ENCODE data around the gene PROB1.
A peak's percentile ranks its signal among the peaks of the same experiment; 100 is the strongest.
"Not testable (repeated sequence)": the region's sequence is repeated elsewhere in the genome, so short reads cannot be mapped to it uniquely, and the experiment has no call there.

The PROB1 gene

GRCh38 chr5:139391570-139392323 is 3.2 kb downstream of the PROB1 start:
- no peak for DNase-seq

DNA sequence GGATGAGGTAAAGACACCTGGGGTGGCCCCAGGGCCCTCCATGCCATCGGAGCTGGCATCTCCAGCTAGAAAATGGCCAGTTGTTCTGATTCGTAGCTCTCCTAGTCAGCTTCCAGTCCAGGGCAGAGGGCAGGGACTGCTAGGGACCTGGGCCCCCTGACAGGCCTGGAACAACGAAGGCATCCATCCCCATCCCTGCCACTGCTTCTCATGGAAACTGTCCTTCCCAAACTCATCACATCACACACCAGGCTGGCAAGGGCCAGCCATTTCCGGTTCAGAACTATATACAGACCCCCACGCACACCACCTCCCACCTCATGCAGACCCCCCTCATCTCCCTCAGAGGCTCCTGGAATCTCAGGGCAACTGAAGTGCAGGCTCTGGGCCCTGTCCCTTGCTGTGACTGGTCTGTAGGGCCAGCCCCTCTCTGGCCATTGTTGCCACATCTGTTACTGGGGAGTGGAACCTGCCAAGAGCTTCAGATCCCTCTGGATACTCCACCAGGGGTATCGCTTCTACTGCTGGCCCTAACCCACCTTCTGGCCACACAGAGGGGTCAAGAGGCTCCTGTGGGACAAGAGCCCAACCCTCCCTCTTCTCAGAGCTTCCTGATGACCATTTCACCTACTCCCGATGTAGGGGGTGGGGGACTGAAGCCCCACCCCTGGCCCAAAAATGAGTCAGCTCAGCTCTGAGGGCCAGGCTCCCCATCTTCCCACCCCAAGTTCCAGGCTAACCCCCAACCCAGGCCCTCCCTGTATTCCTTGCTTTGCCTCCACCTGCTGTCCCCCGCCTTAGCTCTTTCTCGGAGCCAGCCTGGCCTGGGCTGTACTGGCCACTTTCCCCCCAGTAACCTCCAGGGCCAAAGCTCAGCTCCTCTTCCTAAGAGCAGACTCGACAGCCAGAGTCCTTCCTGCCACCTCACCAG is 4.0 kb downstream of the PROB1 start:
- DNase-seq: no peak

- no peak for DNase-seq
Observed at GRCh38 chr5:139389701-139390638, 4.9 kb downstream of the PROB1 start, which contains the start of gene MZB1. MZB1 (minus strand) TSS chr5:139389913; CDS start chr5:139389856, 57 bp downstream.

DNA sequence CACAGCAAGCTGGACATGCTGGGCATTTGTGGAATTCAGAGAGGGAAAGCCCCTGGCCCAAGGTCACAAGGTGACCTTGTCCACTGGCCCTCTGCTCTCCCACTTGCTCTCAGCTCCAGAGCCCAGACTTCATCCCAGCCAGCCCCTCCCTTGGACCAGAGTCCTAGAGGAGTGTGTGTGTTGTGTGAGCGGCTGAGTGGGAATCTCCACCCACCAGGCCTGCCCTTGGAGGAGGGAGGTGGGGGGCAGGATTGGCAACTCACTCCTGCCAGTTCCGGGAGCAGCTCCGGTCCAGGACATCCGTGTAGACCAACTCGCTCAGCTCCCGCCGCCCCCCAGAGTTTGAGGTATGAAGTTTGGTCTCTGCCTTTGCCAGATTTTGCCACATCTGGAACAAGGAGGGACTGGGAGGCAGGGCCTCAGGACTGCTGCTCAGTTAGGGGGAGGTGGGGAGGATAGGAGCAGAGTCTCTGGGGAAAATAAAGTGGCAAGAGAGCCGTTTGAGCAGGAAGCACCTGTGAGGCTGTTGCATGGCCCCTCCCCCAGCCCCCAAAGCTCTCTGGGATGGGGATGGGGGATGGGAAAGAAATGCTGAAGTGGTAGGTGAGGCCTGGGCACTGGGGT is 6.6 kb downstream of the PROB1 start:
- DNase-seq: no peak

DNA sequence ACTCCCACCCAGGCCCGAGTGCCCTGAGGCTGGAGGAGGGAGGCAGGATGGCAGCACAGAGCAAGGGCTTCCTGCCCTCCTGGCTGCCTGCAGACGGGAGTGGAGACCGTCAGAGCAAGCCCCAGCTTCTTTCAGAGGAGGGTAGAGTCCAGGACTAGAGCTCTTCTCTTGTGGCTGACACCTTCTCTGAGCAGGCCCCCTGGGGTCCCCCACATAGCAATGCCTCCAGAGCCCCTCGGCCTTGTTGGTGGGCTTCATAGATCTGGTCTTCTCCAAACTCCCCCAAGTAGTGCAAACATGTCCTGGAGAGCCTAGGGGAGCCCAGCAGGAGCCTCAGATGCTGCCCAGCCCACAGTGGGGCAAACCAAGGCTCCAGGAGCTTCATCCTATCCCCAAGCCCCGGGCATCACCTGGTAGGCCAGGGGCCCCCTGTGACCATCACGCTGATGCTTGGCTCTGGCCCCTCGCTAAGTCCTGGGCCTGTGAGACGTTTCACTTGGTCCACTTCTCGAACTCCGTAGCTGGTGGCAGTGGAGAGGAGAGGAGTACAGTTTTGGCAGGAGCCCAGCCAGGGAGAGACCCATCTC is 7.2 kb downstream of the PROB1 start:
- no peak for DNase-seq

DNA sequence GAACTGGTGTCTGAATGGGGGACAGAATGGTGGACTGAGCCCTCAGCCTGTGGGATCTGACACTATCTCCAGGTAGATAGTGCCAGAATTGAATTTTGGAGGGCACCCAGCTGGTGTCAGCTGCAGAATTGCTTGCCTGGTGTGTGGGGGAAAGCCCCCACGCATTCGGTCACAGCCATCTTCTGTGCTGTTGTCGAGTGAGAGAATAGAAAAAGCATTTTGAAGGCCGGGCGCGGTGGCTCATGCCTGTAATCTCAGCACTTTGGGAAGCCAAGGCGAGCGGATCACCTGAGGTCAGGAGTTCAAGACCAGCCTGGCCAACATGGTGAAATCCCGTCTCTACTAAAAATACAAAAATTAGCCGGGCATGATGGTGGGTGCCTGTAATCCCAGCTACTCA is 7.9 kb downstream of the PROB1 start:
- DNase-seq: not testable (repeated sequence)

- no peak for DNase-seq
Observed at GRCh38 chr5:139386050-139386438, 8.9 kb downstream of the PROB1 start.

GRCh38 chr5:139385061-139386049 is 9.5 kb downstream of the PROB1 start:
- DNase-seq: no peak

GRCh38 chr5:139384591-139385051 is 10.3 kb downstream of the PROB1 start:
- DNase-seq: no peak

DNA sequence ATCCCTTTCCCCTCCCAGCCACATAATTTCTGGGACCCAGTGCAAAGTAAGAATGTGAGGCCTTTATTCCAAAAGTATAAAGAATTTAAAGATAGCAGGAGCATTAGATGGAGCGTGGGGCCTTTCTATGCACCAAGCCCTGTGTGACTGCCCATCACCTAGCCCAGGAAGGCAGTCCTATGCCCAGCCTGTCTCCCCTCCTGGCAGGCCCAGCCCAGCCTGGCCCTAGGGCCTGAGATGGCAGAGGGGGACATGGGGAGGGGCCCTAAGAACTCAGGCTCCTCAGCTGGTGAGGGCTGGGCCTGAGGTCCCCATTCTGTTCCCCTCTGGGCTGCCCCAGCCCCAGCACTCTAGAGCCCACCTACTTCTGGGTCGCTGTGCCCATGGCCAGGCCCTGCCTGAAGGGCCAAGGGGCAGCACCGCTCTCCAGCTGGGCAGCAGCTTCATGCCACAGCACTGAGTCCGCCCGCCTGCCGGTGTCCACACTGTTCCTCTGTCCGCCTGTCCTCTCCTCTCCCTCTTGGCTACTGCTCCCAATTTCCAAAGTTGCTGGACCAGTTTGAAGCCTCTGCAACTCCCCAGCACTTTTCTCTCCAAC is 10.8 kb downstream of the PROB1 start:
- DNase-seq: no peak

GRCh38 chr5:139383275-139383992 is 11.5 kb downstream of the PROB1 start, which contains the start of gene SLC23A1:
SLC23A1 (minus strand) TSS chr5:139383297; CDS start chr5:139383253, 44 bp downstream.
- peak; percentile 35 for DNase-seq

DNA sequence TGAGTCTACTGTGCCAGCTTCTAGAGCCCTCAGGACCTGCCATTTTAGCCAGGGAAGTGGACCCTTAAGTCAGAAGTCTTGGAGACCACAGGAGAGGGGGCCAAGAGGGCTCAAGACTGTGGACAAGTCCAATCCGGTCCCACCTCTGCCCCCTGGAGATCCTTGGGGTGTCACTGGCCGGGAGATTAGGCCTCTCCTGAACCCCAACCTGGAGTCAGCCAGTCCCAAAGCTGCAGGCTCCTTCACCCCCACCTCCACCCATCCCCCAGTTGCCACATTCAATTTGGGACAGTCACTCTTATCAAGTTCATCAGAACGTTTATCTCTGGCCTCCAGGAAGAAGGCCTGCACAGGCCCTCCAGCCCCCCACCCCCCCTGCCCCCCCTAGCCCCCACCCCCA is 12.1 kb downstream of the PROB1 start:
- no peak for DNase-seq

GRCh38 chr5:139381837-139382761 is 12.8 kb downstream of the PROB1 start:
- no peak for DNase-seq

DNA sequence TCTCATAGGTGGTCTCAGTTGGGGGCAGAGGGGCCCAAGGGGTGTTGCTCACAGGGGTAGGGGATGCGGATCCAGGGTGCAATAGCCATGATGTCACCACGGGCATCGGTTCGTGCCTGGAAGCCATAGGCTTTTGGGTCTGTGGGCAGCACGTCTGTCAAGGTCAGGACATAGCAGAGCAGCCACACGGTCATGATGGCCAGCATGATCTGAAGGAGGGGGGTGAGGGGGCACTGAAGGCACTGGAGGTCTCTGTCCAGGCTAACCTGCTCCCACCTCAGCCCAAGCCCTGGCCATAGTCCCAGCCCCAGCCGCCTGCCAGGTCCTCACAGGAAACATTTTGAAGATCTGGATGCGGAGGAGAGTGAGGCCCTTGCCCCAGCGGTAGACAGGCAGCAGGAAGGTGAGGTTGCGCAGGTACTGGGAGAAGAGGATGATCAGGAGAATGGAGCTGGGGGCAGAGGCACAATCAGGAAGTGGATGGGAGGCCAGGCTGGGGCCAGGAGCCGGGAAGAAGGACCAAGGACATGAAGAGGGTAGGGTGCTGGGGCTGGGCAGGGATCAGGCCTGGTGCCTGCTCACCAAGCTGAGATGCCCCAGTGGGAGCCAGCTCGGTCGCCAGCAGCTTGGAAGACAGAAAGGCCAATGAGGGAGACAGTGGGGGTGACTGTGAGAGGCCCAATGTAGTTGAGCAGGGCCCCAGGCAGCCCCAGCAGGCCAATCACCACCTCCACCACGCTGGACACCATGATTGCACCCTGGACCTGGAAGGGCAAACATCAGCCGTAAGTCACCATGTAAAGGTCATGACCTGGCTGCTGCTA is 15.1 kb downstream of the PROB1 start:
- no peak for DNase-seq

DNA sequence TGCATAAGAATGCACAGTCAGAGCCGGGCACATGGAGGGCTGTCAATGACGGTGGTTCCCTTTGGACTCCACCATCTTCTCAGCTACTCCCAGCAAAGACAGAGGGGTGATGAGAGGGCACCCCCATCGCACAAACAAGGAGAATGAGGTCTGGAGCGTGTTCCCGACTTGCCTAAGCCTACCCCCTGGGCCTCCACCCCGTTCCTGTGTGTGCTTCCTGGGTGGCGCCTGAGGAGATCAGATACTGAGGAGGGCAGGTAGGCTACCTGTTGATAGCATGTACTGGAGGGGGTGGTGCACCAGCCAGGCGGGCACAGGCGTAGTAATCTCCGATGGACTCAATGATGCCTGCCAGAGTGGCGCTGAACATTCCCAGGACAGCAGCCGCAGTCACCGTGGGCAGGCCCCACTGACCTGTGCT is 16.0 kb downstream of the PROB1 start:
- no peak for DNase-seq

GRCh38 chr5:139378101-139378825 is 16.6 kb downstream of the PROB1 start:
- DNase-seq: no peak

Measured in NCI-H1694 treated with DMSO at 0.1 percent for 48 hours (cell line).